Left kidney (tissue), 2 donors: ENCODE data around the gene IFT88. TPM values are rescaled to one million over a fixed set of nuclear protein-coding genes. Genes with fewer than 3 reads are reported as not detected.
"Not testable (repeated sequence)": the region's sequence is repeated elsewhere in the genome, so short reads cannot be mapped to it uniquely, and the experiment has no call there.

Experiments used
- DNase-seq: peaks from one replicate; pipeline ENCODE4 v3.0.0-alpha.2; 2013
- polyA plus RNA-seq: library from polyadenylated mRNA; unstranded; fragments of 120-200 nt; gene quantifications from one replicate; pipeline ENCODE4 v1.2.1, GENCODE V29; 2013; ENCODE audit not compliant: insufficient read length

The IFT88 gene
- polyA plus RNA-seq, 1 donor = 48.6 TPM

GRCh38 chr13:20633802-20634201, 66.8 kb downstream of the IFT88 start:
- no peak for DNase-seq

GRCh38 chr13:20636079-20636478, 69.1 kb downstream of the IFT88 start:
- no peak for DNase-seq

- DNase-seq = no peak
These were observed 70.9 kb downstream of the IFT88 start for GRCh38 chr13:20637811-20638210.

GRCh38 chr13:20647758-20648157, 80.8 kb downstream of the IFT88 start:
- DNase-seq = no peak

- no peak for DNase-seq
These were observed 86.0 kb downstream of the IFT88 start for GRCh38 chr13:20652946-20653345.

- no peak for DNase-seq
These were observed 87.2 kb downstream of the IFT88 start for GRCh38 chr13:20654156-20654555.

- no peak for DNase-seq
These were observed 91.6 kb downstream of the IFT88 start for GRCh38 chr13:20658451-20659040.

GRCh38 chr13:20664351-20664750, 97.4 kb downstream of the IFT88 start:
- no peak for DNase-seq

- no peak for DNase-seq
These were observed 100.0 kb downstream of the IFT88 start for GRCh38 chr13:20666948-20667347.

GRCh38 chr13:20667857-20668437, 101.0 kb downstream of the IFT88 start:
- no peak for DNase-seq

- DNase-seq = no peak
These were observed 102.2 kb downstream of the IFT88 start for GRCh38 chr13:20669162-20669561.

- no peak for DNase-seq
These were observed 104.8 kb downstream of the IFT88 start for GRCh38 chr13:20671789-20672188.

- no peak for DNase-seq
These were observed 105.8 kb downstream of the IFT88 start for GRCh38 chr13:20672772-20673171.

- no peak for DNase-seq
These were observed 106.8 kb downstream of the IFT88 start for GRCh38 chr13:20673715-20674114.

- no peak for DNase-seq
These were observed 109.3 kb downstream of the IFT88 start for GRCh38 chr13:20676213-20676612.

GRCh38 chr13:20678606-20679005, 111.6 kb downstream of the IFT88 start:
- DNase-seq = not testable (repeated sequence)

- no peak for DNase-seq
These were observed 112.9 kb downstream of the IFT88 start for GRCh38 chr13:20679879-20680278.

GRCh38 chr13:20680416-20681080, 113.6 kb downstream of the IFT88 start:
- no peak for DNase-seq

GRCh38 chr13:20681481-20681880, 114.5 kb downstream of the IFT88 start:
- DNase-seq = not testable (repeated sequence)

GRCh38 chr13:20682061-20682460, 115.1 kb downstream of the IFT88 start:
- no peak for DNase-seq

- DNase-seq = no peak
These were observed 117.1 kb downstream of the IFT88 start for GRCh38 chr13:20684041-20684440.

GRCh38 chr13:20684546-20684945, 117.6 kb downstream of the IFT88 start:
- DNase-seq = no peak

GRCh38 chr13:20685092-20685491, 118.1 kb downstream of the IFT88 start:
- DNase-seq = no peak

GRCh38 chr13:20686167-20686566, 119.2 kb downstream of the IFT88 start:
- DNase-seq = no peak
